PC-9 (cell line): ENCODE results near the gene PODXL. TPM values are rescaled to one million over a fixed set of nuclear protein-coding genes. Genes with fewer than 3 reads are reported as not detected.

ENCODE experiments used
- BruUV-seq: library from RNA; stranded (reverse); fragments of 400-500 nt; replicated peaks from 2 replicates; lab custom pipeline; 2021; lab: Mats Ljungman, UMichigan
- CTCF ChIA-PET: fragments of 300-600 bp; sonication (Branson Sonifier 250); formaldehyde crosslinking; loops from one replicate; lab custom pipeline; 2022; ENCODE audit warnings: antibody characterized with exemption; lab: Charles Lee
- POLR2A ChIA-PET: fragments of 300-600 bp; sonication (Branson Sonifier 250); formaldehyde crosslinking; loops from one replicate; lab custom pipeline; 2022; ENCODE audit warnings: antibody characterized with exemption; ENCODE audit not compliant: unreplicated experiment; lab: Charles Lee
- DNase-seq, 2 experiments: peaks; one replicate each; pipeline versions ENCODE4 v3.0.0 to v3.0.0-alpha.2; 2015 to 2022; ENCODE audit warnings: mixed read lengths in 1 of 2
- H2AFZ ChIP-seq: fragments of 200-600 bp; sonication (generic); 2 replicates; pipeline ENCODE4 v1.8.1; 2017; ENCODE audit warnings: antibody characterized with exemption
- H3F3A ChIP-seq: fragments of 200-600 bp; sonication (generic); 2 replicates; pipeline ENCODE4 v1.8.1; 2017; ENCODE audit warnings: antibody characterized with exemption, mild to moderate bottlenecking, low read depth; ENCODE audit not compliant: insufficient read depth
- H3K27ac ChIP-seq: fragments of 200-600 bp; sonication (generic); 2 replicates; pipeline ENCODE4 v1.6.1; 2016; ENCODE audit warnings: mixed run types
- H3K27me3 ChIP-seq: fragments of 200-600 bp; sonication (generic); 2 replicates; pipeline ENCODE4 v1.6.1; 2016; ENCODE audit warnings: low read depth, mixed run types; ENCODE audit not compliant: insufficient read depth
- H3K36me3 ChIP-seq: fragments of 200-600 bp; sonication (generic); 2 replicates; pipeline ENCODE4 v1.6.1; 2016; ENCODE audit warnings: low read depth, mixed run types
- H3K4me1 ChIP-seq: fragments of 200-600 bp; sonication (generic); replicated peaks from 2 replicates; pipeline ENCODE4 v1.6.1; 2016; ENCODE audit warnings: mixed run types; ENCODE audit not compliant: insufficient read depth
- H3K4me2 ChIP-seq: fragments of 200-600 bp; sonication (generic); 2 replicates; pipeline ENCODE4 v1.6.1; 2017; ENCODE audit warnings: mixed run types
- H3K4me3 ChIP-seq: fragments of 200-600 bp; sonication (generic); 2 replicates; pipeline ENCODE4 v1.6.1; 2016; ENCODE audit warnings: mixed run types
- H3K79me2 ChIP-seq: fragments of 200-600 bp; sonication (generic); 2 replicates; pipeline ENCODE4 v1.6.1; 2017; ENCODE audit warnings: low read depth, mixed run types
- H3K9me2 ChIP-seq: fragments of 200-600 bp; sonication (generic); 2 replicates; pipeline ENCODE4 v1.8.1; 2017; ENCODE audit warnings: mild to moderate bottlenecking; ENCODE audit not compliant: insufficient read depth
- H3K9me3 ChIP-seq: fragments of 200-600 bp; sonication (generic); 2 replicates; pipeline ENCODE4 v1.8.1; 2016; ENCODE audit warnings: low read depth; ENCODE audit not compliant: insufficient read depth
- H4K20me1 ChIP-seq: fragments of 200-600 bp; sonication (generic); 2 replicates; pipeline ENCODE4 v1.8.1; 2017; ENCODE audit not compliant: insufficient read depth
- CTCF ChIP-seq: fragments of 200-600 bp; sonication (generic); conservative IDR thresholded peaks from 2 replicates; pipeline ENCODE4 v1.6.1; 2017; ENCODE audit warnings: mixed run types, antibody characterized with exemption, mild to moderate bottlenecking, moderate library complexity
- EZH2 ChIP-seq: fragments of 200-600 bp; sonication (generic); IDR thresholded peaks from 2 replicates; pipeline ENCODE4 v1.8.0; 2017; ENCODE audit warnings: antibody characterized with exemption, low read depth
- intact Hi-C: fragments of 100-400 bp; cut with micrococcal nuclease; formaldehyde crosslinking; loops from one replicate; pipeline ENCODE4 v1.10.0; 2022; ENCODE audit not compliant: unreplicated experiment
- total RNA-seq: library from RNA; stranded (reverse); gene quantifications from 2 replicates; pipeline ENCODE4 v1.2.3, GENCODE V29; 2021

PODXL gene
- total RNA-seq, 1 experiment from 2014 or later: 75.3 TPM

- H3K79me2 ChIP-seq: peaks cover 99% of the 10 kb centered on the region
- H3K9me2 ChIP-seq: no peaks in the 10 kb centered on the region
- no peak overlapping the region for H3K4me2 ChIP-seq
- H3K4me3 ChIP-seq: no peak overlapping the region
- no peaks in the 10 kb centered on the region; the same call in 1 of the 2 replicates for H3K36me3 ChIP-seq
- POLR2A ChIA-PET: interaction anchor here (0.6 kb wide), 1 partner anchor 78 kb away, joined by 10 read pairs; no protein-coding TSS in a partner anchor
- CTCF ChIA-PET: no interaction called here
- peaks cover 36% of the 10 kb centered on the region for H3K4me1 ChIP-seq
- DNase-seq: no peak
- H4K20me1 ChIP-seq: peaks cover 44% of the 10 kb centered on the region
- H3K27ac ChIP-seq: no peak overlapping the region
- intact Hi-C loops: no loop called here
- no peak overlapping the region for H2AFZ ChIP-seq
- BruUV-seq: no TSS peak
- H3K9me3 ChIP-seq: no peaks in the 10 kb centered on the region
- H3K27me3 ChIP-seq: no peaks in the 10 kb centered on the region
- H3F3A ChIP-seq: peaks cover 4% of the 10 kb centered on the region; the same call in 1 of the 2 replicates
- TF ChIP-seq EZH2 (no peak), CTCF (no peak)
Observed at GRCh38 chr7:131550846-131551245, 5.6 kb downstream of the PODXL start.

- H3K9me3 ChIP-seq: no peaks in the 10 kb centered on the region
- BruUV-seq: no TSS peak
- intact Hi-C loops: no loop called here
- TF ChIP-seq CTCF (no peak), EZH2 (no peak)
- no peak overlapping the region for H3K27ac ChIP-seq
- no peak overlapping the region for H3K4me2 ChIP-seq
- ChIA-PET CTCF (no interaction called here), POLR2A (no interaction called here)
- peaks cover 29% of the 10 kb centered on the region for H3K4me1 ChIP-seq
- no peaks in the 10 kb centered on the region for H3K9me2 ChIP-seq
- peaks cover 4% of the 10 kb centered on the region; the same call in 1 of the 2 replicates for H3F3A ChIP-seq
- H3K27me3 ChIP-seq: no peaks in the 10 kb centered on the region
- no peak for DNase-seq
- H3K4me3 ChIP-seq: no peak overlapping the region
- peaks cover 99% of the 10 kb centered on the region for H3K79me2 ChIP-seq
- H4K20me1 ChIP-seq: peaks cover 24% of the 10 kb centered on the region
- H3K36me3 ChIP-seq: no peaks in the 10 kb centered on the region; the same call in 1 of the 2 replicates
- no peak overlapping the region for H2AFZ ChIP-seq
Observed at GRCh38 chr7:131548371-131548770, 8.1 kb downstream of the PODXL start.

- H3K79me2 ChIP-seq: peaks cover 98% of the 10 kb centered on the region
- no peak for TF ChIP-seq CTCF
- TF ChIP-seq EZH2: no peak
- H3K27ac ChIP-seq: no peak overlapping the region
- H3K36me3 ChIP-seq: no peaks in the 10 kb centered on the region; the same call in 1 of the 2 replicates
- peaks cover 4% of the 10 kb centered on the region; the same call in 1 of the 2 replicates for H3F3A ChIP-seq
- POLR2A ChIA-PET: no interaction called here
- H3K9me3 ChIP-seq: no peaks in the 10 kb centered on the region
- no peaks in the 10 kb centered on the region for H3K9me2 ChIP-seq
- no TSS peak for BruUV-seq
- no peak overlapping the region for H3K4me2 ChIP-seq
- H3K27me3 ChIP-seq: no peaks in the 10 kb centered on the region
- DNase-seq: no peak
- peaks cover 21% of the 10 kb centered on the region for H3K4me1 ChIP-seq
- intact Hi-C loops: no loop called here
- no peak overlapping the region for H2AFZ ChIP-seq
- no peak overlapping the region for H3K4me3 ChIP-seq
- H4K20me1 ChIP-seq: peaks cover 16% of the 10 kb centered on the region
- CTCF ChIA-PET: interaction anchor here (0.7 kb wide), 1 partner anchor 1936 kb away, joined by 3 read pairs; the partner anchor contains the start of gene NRF1
Observed at GRCh38 chr7:131547589-131547988, 8.8 kb downstream of the PODXL start.
